EL (cell line): ENCODE results near the gene BMERB1.
"Not testable (repeated sequence)": the region's sequence is repeated elsewhere in the genome, so short reads cannot be mapped to it uniquely, and the experiment has no call there.

Source experiments
- DNase-seq: peaks from one replicate; pipeline ENCODE4 v3.0.0-alpha.2; 2016

Gene BMERB1

DNA sequence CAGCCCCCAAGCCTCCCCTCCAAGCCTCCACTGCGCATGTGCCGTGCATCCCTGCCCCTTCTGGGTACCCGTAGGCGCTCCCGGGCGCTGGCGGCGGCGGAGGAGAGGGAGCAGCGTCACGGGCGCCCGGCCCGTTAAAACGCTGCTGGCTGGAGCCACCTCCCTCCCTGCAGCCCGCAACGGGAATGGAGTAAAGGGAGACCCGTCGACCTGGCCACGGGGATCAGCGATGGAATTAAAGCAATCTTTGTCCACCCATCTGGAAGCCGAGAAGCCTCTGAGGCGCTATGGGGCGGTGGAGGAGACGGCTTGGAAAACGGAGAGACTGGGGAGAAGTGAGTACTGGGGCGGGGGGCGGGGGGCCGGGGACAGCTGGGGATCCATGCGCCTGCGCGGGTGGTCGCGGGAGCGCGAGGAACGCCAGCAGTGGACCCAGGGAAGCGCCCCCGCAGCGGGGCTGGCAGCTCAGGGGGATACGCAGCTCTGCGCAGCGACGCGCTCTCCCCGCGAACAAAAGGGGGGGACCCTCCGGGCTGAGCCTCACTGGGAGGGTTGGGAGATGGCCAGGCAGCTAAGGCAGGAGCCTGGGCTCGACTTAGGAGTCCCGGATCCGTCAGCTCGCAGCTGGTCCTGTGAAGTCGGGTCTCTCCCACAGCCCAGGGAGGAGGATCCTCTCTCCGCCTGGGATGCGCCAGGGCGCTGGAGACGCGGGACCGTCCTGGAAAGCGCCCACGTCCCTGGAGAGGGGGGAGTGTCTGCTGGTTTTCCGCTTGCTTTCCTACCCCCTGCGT, at the start of gene BMERB1:
BMERB1 (plus strand) TSS at position 164 of the 791 bp plus-strand sequence; CDS start at position 230, 66 bp downstream.
- DNase-seq = peak; percentile 68

- DNase-seq = not testable (repeated sequence)
These were observed 46.3 kb upstream of the BMERB1 start for GRCh38 chr16:15388060-15388459.

DNA sequence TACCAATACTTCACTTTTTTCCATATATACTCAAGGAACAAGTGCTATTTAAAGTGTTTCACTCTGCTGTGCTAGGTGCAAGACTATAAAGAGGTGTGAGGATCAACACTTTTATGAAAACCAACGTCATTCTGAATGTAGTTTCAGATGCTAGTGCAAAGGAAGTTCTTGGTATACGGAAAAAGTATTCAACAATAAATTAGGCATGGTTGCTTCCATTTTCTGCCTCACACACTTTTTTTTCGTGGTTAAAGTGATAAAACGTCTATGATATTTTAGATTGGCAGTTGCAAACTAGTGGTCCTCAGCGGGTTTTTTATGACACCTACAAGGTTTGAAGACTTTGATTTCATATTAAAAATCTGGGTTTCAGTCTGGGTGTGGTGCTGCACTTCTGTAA, 44.5 kb upstream of the BMERB1 start:
- DNase-seq = not testable (repeated sequence)

GRCh38 chr16:15393025-15393424, 41.4 kb upstream of the BMERB1 start:
- not testable (repeated sequence) for DNase-seq

GRCh38 chr16:15395631-15396508, 38.5 kb upstream of the BMERB1 start, which contains the start of gene MPV17L:
MPV17L (plus strand) TSS chr16:15395754; CDS start chr16:15395898, 144 bp downstream.
- peak; percentile 5 for DNase-seq

DNA sequence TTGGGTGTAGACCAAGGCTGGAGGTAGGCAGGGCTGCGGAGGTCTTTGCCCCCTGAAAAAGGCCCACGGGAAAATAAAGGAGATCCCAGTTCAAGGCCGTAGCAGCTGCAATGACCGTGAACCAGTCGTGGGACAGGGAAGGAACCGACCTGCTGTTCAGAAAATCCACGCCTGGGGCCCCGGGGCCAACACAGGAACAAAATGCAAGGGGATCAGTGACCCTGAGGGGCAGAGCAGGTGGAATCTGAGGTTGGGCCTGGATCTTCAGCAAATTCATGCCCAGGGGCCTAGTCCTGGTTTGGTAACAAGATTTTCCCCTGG, 37.9 kb upstream of the BMERB1 start:
- DNase-seq = not testable (repeated sequence)

GRCh38 chr16:15396948-15397594, 37.3 kb upstream of the BMERB1 start:
- DNase-seq = no peak

DNA sequence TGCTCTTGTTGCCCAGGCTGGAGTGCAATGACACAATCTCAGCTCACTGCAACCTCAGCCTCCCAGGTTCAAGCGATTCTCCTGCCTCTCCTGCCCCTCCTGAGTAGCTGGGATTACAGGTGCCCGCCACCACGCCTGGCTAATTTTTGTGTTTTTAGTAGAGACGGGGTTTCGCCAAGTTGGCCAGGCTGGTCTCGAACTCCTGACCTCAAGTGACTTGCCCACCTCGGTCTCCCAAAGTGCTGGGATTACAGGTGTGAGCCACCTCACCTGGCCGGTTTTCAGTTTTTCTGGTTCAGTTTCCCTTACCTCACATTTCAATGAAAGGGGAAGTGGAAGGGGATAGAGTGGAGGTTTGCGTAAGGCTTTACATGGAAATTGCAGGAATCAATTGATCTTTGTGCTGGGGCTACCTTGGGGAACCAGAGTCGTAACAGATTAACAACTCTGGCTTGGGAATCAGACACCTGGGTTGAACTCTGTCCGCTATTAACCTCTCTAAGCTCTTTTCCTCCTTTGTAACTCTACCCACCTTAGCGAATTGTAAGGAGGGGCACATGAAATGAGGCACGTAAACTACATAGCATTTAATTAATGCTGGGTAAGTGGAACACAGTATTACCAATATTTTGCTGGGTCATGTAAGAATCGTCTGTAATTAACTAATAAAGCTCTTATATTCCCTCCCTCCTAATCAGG, 35.6 kb upstream of the BMERB1 start:
- no peak for DNase-seq

GRCh38 chr16:15399317-15399716, 35.1 kb upstream of the BMERB1 start:
- DNase-seq = no peak

GRCh38 chr16:15400314-15400713, 34.1 kb upstream of the BMERB1 start:
- DNase-seq = not testable (repeated sequence)

GRCh38 chr16:15401972-15402371, 32.4 kb upstream of the BMERB1 start:
- no peak for DNase-seq

DNA sequence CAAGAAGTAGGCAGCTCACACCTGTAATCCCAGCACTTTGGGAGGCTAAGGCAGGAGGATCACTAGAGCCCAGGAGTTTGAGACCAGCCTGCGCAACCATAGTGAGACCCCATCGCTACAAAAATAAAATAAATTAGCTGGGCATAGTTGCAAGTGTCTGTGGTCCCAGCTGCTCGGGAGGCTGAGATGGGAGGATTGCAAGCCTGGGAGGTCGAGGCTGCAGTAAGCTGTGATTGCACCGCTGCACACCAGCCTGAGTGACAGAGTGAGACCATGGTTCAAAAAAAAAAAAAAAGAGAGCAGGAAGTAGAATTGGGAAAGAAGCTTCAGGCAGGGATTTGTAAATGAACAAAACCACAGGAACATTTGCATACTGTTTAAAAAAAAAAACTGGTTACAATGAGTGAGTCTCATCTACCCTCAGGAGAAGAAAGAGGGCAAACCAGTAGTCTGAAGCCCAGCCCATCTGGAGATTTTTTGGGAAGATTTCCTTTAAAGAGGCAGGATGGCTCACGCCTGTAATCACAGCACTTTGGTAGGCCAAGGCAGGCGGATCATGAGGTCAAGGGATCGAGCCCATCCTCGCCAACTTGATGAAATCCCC, 30.9 kb upstream of the BMERB1 start:
- no peak for DNase-seq

GRCh38 chr16:15404091-15404490, 30.3 kb upstream of the BMERB1 start:
- not testable (repeated sequence) for DNase-seq

DNA sequence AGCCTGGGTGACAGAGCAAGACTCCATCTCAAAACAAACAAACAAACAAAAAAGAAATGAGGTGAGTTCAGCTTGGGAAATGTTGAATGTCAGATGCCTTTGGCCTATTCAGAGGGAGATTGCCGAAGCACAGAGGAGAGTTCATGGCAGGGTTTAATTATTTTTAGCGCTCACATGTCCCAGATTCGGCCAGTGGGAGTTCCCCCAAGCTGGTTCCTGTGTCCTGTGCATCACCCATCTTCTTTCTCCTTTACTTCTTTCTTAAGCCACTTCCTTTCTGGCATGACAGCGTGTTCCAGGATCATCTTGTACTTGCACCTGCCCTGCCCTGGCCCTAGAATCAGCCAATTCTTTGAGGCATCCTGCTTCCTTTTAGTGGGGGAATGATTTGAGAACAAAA, 29.6 kb upstream of the BMERB1 start:
- no peak for DNase-seq

- not testable (repeated sequence) for DNase-seq
These were observed 26.6 kb upstream of the BMERB1 start for GRCh38 chr16:15407756-15408155.

GRCh38 chr16:15409476-15409875, 24.9 kb upstream of the BMERB1 start:
- not testable (repeated sequence) for DNase-seq

DNA sequence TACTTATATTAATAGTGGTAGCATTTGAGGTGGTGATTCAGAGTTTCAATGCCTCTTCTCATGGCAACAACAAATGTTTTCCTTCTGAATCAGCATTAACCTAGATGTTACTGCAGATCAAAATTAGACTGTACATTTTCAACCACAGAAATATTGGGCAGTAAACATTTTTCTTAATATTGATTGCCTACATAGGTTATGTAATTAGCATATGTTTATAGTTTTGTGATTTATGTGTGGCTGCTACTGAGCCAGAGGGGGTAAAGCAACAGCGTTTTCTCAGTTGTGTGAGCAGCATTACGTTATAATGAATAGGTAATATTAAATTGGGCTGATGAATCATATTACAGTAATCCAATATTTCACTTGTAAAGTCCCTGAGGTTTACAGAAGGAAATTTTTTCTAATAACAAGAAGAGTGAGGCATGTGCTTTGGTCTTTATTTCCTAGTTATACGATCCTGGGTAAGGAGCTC, 18.8 kb upstream of the BMERB1 start:
- DNase-seq = peak; percentile 32

- no peak for DNase-seq
These were observed 17.2 kb upstream of the BMERB1 start for GRCh38 chr16:15417197-15417596.

DNA sequence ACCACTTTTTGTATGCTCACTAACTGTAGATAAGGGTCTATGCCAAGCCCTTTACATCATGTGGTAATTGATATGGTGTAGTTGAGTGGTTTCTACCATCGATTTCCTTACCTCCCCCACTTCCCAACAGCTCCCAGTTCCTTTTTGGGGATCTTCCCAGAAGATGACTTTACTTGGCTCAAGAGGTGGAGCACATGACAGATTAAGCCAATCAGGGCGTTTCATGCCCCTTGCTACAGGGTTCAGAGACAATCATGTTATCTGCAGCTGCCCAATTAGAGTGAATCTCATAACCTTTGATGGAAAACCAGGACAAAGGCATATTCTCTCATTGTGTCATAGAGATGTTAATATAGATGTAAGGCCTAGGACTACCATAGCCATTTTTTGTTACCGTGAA, 16.2 kb upstream of the BMERB1 start:
- no peak for DNase-seq

GRCh38 chr16:15421696-15422095, 12.7 kb upstream of the BMERB1 start:
- DNase-seq = not testable (repeated sequence)

GRCh38 chr16:15422222-15422621, 12.2 kb upstream of the BMERB1 start:
- DNase-seq = no peak

- no peak for DNase-seq
These were observed 8.5 kb upstream of the BMERB1 start for GRCh38 chr16:15425861-15426260.
